ENCODE results near the gene NDUFB8. TPM values are rescaled to one million over a fixed set of nuclear protein-coding genes. Genes with fewer than 3 reads are reported as not detected.

NDUFB8 gene
- total and polyA plus RNA-seq, 2 donors (not counting 3 experiments of a cell fraction or from before 2014, with no cell fraction given) = 193 to 526 TPM

- Histone ChIP-seq H3K4me1 (ENCODE audit: control insufficient read depth, extremely low read depth, insufficient read depth, low read length) (peaks cover 12% of the 10 kb centered on the region), H3K4me2 (ENCODE audit: insufficient read depth, low read length) (peak overlapping the region; percentile 90), H3K4me3 (replicated peaks in 1 of 3; ENCODE audit: insufficient read depth in 1 of 3, low read depth in 1 of 3, low read length in 3 of 3) (peak overlapping the region; percentile 13 to 48 (median 26)), H3K9me3 (replicated peaks; ENCODE audit: control insufficient read depth, insufficient read depth, low read length) (no peaks in the 10 kb centered on the region), H3K9ac (replicated peaks; ENCODE audit: extremely low read depth, insufficient read depth, low read length) (no peak overlapping the region), H3K27ac (ENCODE audit: insufficient read depth, low read depth, low read length) (no peak overlapping the region), H2AFZ (ENCODE audit: low read depth, low read length) (peak overlapping the region; percentile 73), H3K9me1 (replicated peaks; ENCODE audit: control insufficient read depth, extremely low read depth, insufficient read depth, low read length) (no peaks in the 10 kb centered on the region), H4K20me1 (replicated peaks; ENCODE audit: control insufficient read depth, extremely low read depth, insufficient read depth, low read length) (no peaks in the 10 kb centered on the region), H3K36me3 (ENCODE audit: control insufficient read depth in 2 of 2, extremely low read depth in 1 of 2, insufficient read depth in 2 of 2, low read length in 2 of 2) (no peaks in the 10 kb centered on the region), H3K79me2 (ENCODE audit: control insufficient read depth, insufficient read depth, low read length) (no peaks in the 10 kb centered on the region), H3K27me3 (ENCODE audit: control insufficient read depth in 2 of 2, insufficient read depth in 2 of 2, low read length in 2 of 2) (peaks cover 35 to 40% of the 10 kb centered on the region in 2 experiments)
- dilution Hi-C loops (cut with MboI; ENCODE audit: extremely low pct_ligation_motif_present, low sequenced_read_pairs) (no loop called here), intact Hi-C loops (cut with micrococcal nuclease) (loop anchor here (1.0 to 2.0 kb wide), 3 partner anchors 26 to 48 kb away; partner anchors contain the start of gene SEC31B)
- no TSS peak for BruUV-seq (replicated peaks)
- FAIRE-seq = peak; percentile 85
- POLR2A ChIA-PET = no interaction called here
- DNase-seq (ENCODE audit: low read depth, low spot score) = peak; percentile 78
- TF ChIP-seq FOS (IDR thresholded peaks at IDR 0.05; ENCODE audit: borderline replicate concordance, insufficient read depth, low read length) (no peak), MAX (IDR thresholded peaks at IDR 0.05; ENCODE audit: insufficient read depth, insufficient read length) (peak; percentile 37), CTCF (IDR thresholded peaks at IDR 0.05; ENCODE audit: extremely low read depth in 1 of 2, insufficient read depth in 1 of 2, low read depth in 1 of 2, low read length in 2 of 2) (peak; percentile 95 to 97), GATA2 (IDR thresholded peaks at IDR 0.05; ENCODE audit: insufficient read depth, insufficient read length, low read depth, low read length) (no peak)
- CTCF ChIA-PET = interaction anchor here (0.7 to 6.8 kb wide), 31 partner anchors 9 to 414 kb away, joined by 3 to 78 read pairs (median 4); partner anchors contain the start of genes HIF1AN and WNT8B
Measured at GRCh38 chr10:100482181-100482833, 47.4 kb downstream of the NDUFB8 start.
